ENCODE results near the gene SYNGR3.

The SYNGR3 gene

DNA sequence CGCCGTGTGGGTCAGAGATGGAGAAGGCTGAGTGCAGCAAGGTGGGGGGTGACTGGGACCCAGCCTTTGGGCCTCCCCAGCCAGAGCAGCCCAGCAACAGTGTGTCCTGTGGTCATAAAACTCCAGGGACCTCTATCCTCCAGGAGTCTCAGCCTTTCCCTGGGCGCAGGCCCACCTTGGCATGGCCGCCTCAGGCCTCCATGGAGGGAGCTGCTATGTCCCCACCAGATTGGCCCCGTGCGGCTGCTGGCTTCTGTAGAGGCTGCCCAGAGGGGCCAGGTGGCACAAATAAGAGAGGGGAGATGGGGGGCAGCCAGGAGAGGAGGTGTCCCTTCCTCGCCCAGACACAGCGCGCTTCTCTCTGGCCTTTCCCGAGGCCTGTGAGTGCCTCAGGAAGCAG is 2.6 kb upstream of the SYNGR3 start:
- no peak for DNase-seq (ENCODE audit: low read depth)
- no peak overlapping the region for H3K4me3 ChIP-seq (ENCODE audit: low read depth, low read length)

DNA sequence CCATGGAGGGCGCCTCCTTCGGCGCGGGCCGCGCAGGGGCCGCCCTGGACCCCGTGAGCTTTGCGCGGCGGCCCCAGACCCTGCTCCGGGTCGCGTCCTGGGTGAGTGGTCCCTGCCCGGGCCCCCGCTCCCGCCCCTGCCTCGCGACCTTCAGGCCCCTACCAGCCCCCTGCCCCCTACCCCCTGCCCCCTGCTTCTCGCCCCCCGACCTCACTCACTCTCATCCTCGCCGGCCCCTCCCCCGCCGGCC is 256 bp downstream of the SYNGR3 start:
- no peak for DNase-seq (ENCODE audit: low read depth)
- peak overlapping the region; percentile 18 for H3K4me3 ChIP-seq (ENCODE audit: low read depth, low read length)

DNA sequence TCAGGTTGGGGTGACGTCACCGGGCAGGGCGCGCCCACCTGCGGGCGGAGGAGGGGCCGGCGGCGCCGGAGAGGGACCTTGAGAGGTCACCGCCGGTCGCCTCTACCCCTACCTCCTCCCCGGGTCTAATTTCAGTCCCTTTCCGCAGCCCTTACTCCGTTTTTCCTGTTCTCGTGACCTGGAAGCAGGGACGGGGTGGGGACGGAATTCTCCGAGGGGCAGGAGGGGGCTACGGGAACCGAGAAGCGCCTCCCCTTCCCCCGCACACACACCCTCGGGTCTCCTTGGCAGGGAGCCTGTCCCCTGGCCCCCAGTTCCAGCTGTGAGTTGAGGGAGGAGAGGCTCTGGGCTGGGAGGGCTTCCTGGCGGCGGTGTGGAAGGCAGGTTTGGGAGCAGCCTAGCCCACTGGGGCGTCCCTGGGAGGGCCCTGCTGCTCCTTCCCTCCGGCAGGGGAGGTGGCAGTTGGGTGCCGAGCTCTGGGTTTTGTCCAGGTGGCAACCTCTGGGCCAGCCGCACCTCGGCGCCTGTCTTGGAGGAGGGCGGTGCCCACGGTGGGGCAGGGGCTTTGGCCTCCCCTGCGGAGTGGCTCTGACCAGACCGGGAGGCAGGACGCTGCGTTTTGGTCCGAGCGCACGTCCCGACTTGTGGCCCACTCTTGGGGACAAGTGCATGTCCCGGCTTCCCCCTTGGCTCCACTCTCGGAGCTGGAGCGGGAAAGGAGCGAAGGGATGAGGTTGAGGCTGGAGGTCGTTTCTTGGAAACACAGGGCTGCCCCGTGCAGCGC is 773 bp downstream of the SYNGR3 start:
- DNase-seq (ENCODE audit: low read depth), result no peak
- H3K4me3 ChIP-seq (ENCODE audit: low read depth, low read length), result peak overlapping the region; percentile 18

DNA sequence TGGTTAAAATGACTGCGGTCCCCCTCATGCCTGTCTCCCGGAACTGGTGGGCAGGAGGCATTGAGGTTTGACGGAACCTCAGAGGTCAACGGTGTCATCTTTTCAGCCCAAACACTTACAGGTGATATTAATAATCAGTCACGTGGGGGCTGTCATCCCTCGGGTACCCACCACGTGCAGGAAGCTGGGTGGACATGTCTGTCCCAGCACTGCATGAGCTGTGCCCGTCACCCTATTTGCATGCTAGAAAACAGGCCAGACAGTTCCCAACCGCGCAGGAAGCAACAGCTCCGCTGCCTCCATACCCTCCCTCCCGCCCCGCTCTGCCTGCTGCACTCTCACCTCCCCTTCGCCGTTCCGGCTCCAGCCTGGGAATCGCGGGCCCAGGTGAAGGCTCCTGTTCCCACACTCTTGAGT is 1.4 kb downstream of the SYNGR3 start:
- DNase-seq (ENCODE audit: low read depth), result no peak

DNA sequence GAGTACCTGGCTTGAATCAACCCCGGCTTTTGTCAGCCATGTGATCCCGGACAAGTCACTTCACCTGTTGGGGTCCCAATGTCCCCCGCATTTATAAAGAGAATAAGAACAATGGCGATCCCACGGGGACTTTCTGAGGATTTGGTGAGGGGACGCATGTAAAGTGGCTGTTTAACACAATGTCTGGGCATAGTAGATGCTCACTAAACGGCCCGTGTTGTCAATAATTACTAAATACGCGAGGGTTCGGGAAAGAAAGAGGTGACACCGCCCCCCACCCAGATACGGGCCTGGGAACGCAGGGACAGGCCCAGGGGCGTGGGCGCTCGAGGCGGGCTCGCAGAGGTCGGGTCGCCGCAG is 1.8 kb downstream of the SYNGR3 start:
- DNase-seq (ENCODE audit: low read depth), result no peak
- H3K4me3 ChIP-seq (ENCODE audit: low read depth, low read length), result peak overlapping the region; percentile 34

More for the DNA sequence above, 1.4 kb downstream of the SYNGR3 start:
- H3K4me3 ChIP-seq (ENCODE audit: low read depth, low read length), result no peak overlapping the region

DNA sequence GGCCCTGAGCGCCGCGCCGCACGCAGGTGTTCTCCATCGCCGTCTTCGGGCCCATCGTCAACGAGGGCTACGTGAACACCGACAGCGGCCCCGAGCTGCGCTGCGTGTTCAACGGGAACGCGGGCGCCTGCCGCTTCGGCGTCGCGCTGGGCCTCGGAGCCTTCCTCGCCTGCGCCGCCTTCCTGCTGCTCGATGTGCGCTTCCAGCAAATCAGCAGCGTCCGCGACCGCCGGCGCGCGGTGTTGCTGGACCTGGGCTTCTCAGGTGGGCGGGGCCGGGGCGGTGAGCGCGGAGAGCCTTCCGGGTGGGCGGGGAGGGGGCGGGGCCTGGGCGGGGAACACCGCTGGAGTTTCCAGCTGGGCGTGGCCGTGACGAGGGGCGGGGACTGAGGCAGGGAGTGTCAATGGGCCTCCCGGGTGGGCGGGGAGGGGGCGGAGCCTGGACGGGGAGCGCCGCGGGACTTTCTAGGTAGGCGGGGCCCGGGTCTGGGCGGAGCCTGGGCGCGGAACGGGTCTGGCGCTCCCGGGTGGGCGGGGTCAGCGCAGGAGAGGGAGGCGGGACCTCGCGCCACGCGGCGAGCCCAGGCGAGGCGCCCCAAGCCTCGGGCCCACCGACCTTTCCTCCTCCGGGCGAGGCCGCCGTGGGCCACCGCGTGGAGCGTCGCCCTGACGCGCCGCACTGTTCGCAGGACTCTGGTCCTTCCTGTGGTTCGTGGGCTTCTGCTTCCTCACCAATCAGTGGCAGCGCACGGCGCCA is 2.4 kb downstream of the SYNGR3 start:
- peak; percentile 64 for DNase-seq (ENCODE audit: low read depth)
- H3K4me3 ChIP-seq (ENCODE audit: low read depth, low read length), result peak overlapping the region; percentile 34

DNA sequence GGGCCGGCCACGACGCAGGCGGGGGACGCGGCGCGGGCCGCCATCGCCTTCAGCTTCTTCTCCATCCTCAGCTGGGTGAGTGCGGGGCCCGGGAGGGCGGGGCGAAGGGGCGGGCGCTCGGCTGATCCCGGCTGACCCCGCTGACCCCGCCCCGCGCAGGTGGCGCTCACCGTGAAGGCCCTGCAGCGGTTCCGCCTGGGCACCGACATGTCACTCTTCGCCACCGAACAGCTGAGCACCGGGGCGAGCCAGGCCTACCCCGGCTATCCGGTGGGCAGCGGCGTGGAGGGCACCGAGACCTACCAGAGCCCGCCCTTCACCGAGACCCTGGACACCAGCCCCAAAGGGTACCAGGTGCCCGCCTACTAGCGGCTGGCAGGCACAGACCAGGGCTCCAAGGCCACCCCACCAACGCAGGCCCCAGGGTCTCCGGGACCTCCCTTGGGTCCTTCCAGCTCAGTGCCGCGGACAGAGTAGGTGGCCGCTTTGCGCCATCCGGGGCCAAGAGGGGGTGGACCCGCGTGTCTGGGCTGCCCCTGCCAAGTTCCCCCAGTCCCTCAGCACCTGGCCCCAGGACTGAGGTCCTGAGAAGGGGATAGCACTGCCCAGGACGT is 3.0 kb downstream of the SYNGR3 start:
- no peak for DNase-seq (ENCODE audit: low read depth)
- H3K4me3 ChIP-seq (ENCODE audit: low read depth, low read length), result peak overlapping the region; percentile 34

DNA sequence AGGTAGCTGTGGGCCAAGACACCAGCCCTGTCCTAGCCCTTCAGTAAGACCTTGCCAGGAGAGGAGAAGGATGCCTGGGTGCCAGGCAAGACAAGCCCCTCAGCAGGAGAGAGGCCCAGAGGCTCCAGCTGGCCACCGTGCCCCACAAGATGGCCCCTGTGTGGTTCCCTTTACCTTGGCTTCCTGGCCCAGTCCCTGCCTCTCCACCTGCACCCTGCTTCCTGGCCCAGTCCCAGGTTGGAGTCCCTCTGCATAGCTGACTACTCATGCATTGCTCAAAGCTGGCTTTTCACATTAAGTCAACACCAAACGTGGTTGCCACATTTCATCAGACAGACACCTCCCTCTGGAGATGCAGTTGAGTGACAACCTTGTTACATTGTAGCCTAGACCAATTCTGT is 4.0 kb downstream of the SYNGR3 start:
- no peak overlapping the region for H3K4me3 ChIP-seq (ENCODE audit: low read depth, low read length)
- no peak for DNase-seq (ENCODE audit: low read depth)

DNA sequence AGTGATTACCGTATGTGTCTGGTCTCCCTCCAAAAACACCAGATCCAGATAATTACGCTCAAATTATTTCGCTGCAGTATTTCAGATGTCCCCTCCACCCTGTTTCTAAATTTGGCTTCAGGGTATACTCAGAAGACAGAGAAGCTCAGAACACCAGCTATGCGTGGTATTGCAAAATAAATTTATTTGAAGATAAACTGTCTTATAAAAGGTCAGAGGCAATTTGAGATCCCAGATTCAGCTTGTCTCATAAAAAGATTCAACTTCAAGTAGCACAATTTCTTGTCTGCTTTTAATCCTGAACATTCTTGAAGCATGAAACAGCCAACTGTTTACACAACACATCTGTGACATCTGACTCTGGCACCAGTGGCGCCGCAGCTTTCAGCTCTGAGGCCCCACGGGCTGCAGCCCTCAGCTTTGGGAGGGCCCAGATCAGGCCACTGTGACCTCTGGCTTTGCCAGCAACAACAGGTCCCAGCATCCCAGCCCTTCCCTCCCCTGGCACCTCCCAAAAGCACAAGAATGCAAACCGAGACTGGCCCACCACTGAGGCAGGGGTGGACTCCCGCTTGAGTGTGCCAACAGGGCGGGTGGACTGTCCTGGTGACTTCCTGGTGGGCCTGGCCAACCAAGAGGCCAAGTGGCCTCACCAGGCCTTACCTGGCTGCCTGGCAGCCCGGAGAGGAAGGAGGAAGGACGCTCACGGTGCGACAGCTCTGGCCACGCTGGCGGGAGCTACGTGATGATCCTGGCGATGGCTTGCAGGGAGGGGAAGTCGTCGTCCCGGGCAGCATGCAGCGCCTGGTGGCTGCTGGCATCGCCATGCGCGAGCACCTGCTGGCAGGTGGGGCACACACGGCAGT is 8.0 kb downstream of the SYNGR3 start:
- no peak for DNase-seq (ENCODE audit: low read depth)
- no peak overlapping the region for H3K4me3 ChIP-seq (ENCODE audit: low read depth, low read length)

DNA sequence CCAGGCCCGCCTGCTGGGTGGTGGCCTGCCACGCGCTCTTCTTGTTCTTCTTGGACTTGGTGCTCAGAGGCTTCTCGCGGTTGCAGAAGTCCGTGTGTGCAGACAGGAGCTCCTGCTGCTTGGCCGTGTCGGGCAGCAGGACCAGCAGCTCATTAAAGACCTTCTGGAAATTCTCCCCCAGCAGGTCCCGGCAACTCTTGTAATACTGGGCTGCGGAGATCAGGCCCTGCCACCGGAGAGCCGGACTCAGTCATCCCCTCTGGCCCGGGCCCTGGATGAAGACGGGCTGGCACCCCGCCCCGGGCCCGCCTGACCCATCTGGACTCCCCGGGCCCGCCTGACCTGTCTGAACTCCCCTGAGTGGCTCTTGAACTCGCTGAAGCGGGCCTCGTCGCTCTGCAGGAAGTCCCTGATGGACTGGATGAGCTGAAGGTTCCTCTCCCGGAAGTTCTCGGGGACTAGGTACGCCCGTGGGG is 8.6 kb downstream of the SYNGR3 start:
- H3K4me3 ChIP-seq (ENCODE audit: low read depth, low read length), result no peak overlapping the region
- no peak for DNase-seq (ENCODE audit: low read depth)

DNA sequence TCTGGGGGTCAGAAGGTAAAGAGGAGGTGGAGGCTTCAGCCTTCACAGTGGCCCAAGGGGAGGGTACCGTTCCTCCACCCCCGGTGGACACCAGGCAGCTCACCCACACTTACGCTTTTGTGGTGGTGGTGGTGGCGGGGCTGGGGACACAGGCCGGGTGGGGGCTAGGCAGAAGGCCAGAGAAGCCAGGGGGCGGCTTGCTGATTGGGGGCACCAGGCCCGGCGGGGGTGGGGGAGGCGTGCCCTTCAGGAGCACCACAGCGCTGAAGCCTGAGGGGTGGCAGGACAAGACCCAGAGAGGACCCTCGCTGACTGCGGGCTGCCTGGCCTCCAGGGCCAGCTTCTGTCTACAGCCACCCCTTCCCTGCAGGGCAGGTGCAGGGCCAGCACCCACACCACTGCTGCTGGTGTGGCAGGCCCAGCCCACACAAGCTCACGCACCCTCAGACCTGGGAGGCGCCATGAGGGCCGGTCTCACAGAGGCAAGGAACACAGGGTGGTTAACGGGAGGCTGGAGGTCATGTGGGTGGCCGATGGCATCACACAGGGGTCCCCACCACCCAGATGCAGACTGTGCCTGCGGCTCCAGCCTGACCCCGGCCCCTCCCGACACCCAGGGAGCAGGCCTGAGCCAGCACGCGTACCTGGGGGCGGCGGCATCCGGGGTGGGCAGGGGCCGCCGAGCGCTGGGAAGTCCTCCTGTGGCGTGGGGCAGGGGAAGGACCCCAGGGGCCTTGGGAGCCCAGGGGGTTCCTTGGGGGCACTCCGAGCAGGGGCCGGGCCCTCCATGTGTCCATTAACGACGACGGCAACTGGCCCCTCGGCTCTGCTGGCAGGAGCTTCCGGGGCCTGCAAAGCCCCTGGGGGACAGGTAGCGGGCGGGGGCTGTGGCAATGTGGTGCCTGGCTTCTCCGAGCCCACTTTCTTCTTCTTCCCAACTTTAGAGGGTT is 9.4 kb downstream of the SYNGR3 start:
- DNase-seq (ENCODE audit: low read depth), result no peak
- H3K4me3 ChIP-seq (ENCODE audit: low read depth, low read length), result no peak overlapping the region

DNA sequence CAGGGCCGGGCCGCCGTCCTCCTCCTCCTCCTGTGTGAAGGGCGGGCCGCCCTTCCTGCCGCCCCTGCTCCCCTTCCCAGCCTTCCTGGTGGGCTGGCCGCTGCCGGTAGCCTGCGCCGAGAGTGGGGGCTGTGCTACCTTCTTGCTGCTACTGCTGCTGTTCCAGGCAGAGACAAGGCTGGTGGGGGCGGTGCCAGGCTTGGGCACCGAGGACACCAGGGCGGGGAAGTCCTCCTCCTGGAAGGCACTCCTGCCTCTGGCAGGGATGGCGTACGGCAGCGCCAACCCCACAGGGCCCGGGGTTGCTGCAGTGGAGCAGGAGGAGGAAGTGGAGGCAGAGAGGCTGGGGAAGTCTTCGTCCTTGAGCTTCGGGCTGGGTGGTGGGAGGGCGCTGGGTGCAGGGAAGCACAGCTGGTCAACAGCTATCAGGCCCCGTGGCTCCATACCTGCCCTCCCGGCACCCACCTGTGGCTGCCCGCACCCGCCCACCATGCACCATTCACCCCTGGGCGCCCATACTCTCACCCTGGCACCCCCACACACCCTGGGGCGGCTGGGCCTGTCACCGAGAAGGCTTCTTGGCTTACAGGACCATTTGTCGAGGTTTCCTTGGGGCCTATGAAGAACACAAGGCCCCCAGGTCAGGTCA is 10.2 kb downstream of the SYNGR3 start:
- H3K4me3 ChIP-seq (ENCODE audit: low read depth, low read length), result no peak overlapping the region
- DNase-seq (ENCODE audit: low read depth), result no peak

DNA sequence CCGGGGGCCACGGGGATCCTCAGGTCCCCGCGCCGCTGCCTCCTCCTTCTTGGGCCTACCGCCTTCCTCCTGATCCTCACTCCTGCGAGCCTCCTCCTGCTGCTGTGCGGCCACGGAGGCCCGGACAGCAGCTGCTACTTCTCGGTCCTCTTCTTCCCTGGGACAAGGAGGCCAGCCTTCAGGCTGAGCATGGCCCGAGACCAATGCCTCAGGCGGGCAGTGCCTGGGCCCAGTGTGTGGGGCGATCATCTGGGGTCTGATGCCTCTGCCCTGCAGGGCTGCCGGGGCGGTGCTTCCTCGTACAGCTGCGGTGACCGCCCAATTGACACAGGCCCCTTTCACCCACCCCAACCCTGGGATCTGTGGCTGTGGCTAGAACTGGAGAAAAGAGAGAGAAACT is 11.3 kb downstream of the SYNGR3 start:
- H3K4me3 ChIP-seq (ENCODE audit: low read depth, low read length), result no peak overlapping the region
- no peak for DNase-seq (ENCODE audit: low read depth)

DNA sequence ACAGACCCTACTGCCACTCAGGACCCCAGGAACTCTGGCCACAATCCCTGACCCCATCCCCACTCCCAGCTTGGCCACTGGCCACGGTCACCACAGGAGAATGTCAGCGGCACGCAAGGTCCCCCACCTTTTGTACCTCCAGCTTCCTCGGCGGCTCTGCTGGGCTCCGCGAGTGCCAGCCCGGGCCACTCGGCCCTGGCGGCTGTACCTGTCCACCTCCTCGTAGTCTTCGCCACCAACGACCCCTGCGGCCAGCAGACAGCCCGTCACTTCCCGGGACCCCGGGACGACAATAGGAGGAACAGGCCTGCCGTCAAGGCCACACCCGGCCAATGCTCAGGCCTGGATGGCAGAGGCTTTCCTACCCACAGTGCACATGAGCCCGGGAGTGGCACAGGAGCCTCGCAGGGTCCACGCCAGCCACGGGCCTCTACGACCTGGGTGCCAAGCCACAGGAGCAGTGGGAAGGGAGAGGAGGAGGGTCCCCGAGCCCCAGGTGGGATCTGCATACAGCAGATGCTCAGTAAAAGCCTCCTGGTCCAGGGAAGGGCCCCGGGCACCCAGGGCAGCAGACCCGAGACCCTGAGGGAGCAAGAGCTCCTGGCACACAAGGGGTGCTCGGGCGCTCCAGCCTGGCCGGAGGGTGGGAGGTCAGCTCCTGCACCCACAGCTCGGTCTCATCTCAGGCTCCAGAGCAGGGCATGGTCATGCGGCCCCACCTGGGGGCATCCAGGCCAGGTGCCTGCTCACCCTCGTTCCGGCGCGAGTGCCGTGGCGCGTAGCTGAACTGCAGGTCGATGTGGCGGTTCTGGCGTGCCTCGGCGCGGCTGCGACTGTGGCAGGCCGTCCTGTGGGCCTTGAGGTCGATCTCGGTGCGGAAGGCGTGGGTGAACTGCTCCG is 11.9 kb downstream of the SYNGR3 start:
- DNase-seq (ENCODE audit: low read depth), result no peak

DNA sequence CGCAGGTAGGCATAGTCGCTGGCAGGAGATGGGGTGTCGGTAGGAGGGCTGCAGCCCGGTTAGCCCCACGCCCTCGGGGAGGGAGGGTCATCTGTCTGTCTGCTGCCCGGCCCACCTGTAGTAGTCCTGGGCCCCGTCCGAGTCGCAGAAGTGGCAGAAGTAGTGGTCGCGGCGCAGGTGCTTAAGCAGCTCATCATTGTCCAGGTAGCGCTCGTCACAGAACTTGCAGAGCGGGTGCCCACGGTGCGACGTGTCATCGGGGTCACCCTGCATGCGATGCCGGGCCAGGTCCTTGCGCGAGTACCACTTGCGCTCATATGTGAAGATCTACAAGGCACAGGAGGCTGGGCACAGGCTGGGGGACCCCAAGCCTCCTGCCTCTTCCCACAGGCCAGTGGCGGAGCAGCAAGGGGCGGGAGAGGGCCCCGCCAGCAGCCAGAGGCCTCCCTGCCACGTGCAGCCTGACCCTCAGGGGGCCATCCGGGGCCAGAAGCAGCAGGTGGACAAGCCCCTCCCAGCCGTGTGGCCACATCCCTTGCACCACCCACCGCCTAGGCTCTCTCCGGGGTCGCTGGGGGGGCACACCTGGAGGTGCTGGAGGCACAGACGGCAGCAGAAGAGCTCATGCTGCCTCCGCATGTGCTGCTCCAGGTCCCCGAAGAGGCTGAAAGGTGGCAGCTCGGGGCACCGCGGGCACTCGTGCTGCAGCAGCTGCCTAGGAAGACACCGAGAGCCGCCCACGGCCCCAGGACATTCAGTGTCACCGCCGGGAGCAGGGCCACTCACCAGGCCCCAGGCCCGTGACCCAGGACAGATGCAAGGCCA is 12.8 kb downstream of the SYNGR3 start:
- H3K4me3 ChIP-seq (ENCODE audit: low read depth, low read length), result no peak overlapping the region
- no peak for DNase-seq (ENCODE audit: low read depth)

More for the DNA sequence above, 11.9 kb downstream of the SYNGR3 start:
- no peak overlapping the region for H3K4me3 ChIP-seq (ENCODE audit: low read depth, low read length)

DNA sequence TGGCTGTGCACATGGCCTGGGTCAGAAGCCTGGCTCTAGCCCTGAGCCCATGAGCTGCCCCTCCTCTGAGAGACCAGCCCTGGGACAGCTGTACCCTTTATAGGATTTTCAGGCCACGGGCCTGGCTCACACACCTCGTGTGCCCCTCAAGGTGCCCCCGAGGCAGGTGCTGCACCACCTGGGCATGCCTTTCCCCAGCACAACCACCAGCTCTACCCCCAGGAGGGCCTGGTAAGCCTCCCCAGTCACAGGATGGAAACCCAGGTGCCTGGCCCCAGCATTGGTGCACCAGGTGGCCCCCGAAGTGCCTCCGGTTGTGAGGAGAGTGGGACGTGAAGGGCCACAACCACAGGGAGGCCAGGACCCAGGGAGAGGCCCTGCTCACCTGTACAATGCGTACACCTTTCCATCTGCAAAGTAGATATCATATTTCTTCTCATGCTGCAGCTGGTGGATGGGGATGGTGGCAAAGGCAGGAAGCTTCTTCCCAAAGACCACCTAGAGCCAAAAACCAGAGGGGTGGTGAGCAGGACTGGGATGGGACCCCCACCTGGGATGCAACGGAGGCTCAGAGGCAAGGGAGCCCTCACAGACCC is 13.6 kb downstream of the SYNGR3 start:
- H3K4me3 ChIP-seq (ENCODE audit: low read depth, low read length), result no peak overlapping the region

More for the DNA sequence above, 13.6 kb downstream of the SYNGR3 start:
- DNase-seq (ENCODE audit: low read depth), result no peak

Data from skeletal muscle cell (primary cell).